K562 (cell line): ENCODE data around the gene ST6GALNAC6. TPM values are rescaled to one million over a fixed set of nuclear protein-coding genes. Genes with fewer than 3 reads are reported as not detected.

ENCODE experiments used
- CEBPB ChIP-seq: fragments of 450-650 bp; IDR thresholded peaks from 2 replicates; pipeline ENCODE4 v1.6.1; 2016; ENCODE audit warnings: missing genetic modification characterization, missing compliant biosample characterization
- NFIX ChIP-seq: fragments of 250-450 bp; sonication (Bioruptor Pico); IDR thresholded peaks from 2 replicates; pipeline ENCODE4 v1.4.0; 2020; ENCODE audit warnings: low read depth, mild to moderate bottlenecking, moderate library complexity
- NR2F6 ChIP-seq: fragments of 450-650 bp; formaldehyde crosslinking; IDR thresholded peaks from 2 replicates; pipeline ENCODE4 v1.4.0; 2020; ENCODE audit warnings: mild to moderate bottlenecking
- POLR2H ChIP-seq: IDR thresholded peaks from 2 replicates; pipeline ENCODE4 v1.6.1; 2016; ENCODE audit warnings: missing genetic modification characterization, low read depth, mild to moderate bottlenecking, control low read depth, missing compliant biosample characterization, moderate library complexity
- PYGO2 ChIP-seq: fragments of 450-650 bp; IDR thresholded peaks from 2 replicates; pipeline ENCODE4 v1.6.1; 2016; ENCODE audit warnings: mild to moderate bottlenecking, missing genetic modification characterization, moderate library complexity, missing compliant biosample characterization
- SMARCE1 ChIP-seq: fragments of 450-650 bp; IDR thresholded peaks from 2 replicates; pipeline ENCODE4 v1.7.1; 2016; ENCODE audit warnings: mild to moderate bottlenecking
- ZBTB1 ChIP-seq: sonication (generic); formaldehyde crosslinking; IDR thresholded peaks from 2 replicates; pipeline ENCODE4 v1.8.1; 2023; ENCODE audit warnings: missing genetic modification reagents, low read depth, mild to moderate bottlenecking, borderline replicate concordance
- ZNF12 ChIP-seq: sonication (generic); formaldehyde crosslinking; IDR thresholded peaks from 2 replicates; pipeline ENCODE4 v1.4.0; 2020; ENCODE audit warnings: mild to moderate bottlenecking, missing genetic modification reagents
- ZNF668 ChIP-seq: fragments of 250-450 bp; sonication (Bioruptor Pico); IDR thresholded peaks from 2 replicates; pipeline ENCODE4 v1.8.0; 2022; ENCODE audit warnings: mild to moderate bottlenecking, inconsistent platforms
- ZNF717 ChIP-seq: fragments of 250-450 bp; sonication (Bioruptor Pico); IDR thresholded peaks from 2 replicates; pipeline ENCODE4 v1.5.0; 2021
- polyA plus RNA-seq, 8 experiments: library from polyadenylated mRNA; depleted of rRNA in 4 of 8; stranded (reverse) in 5 of 8; unstranded in 3 of 8; fragments of >200 nt; fragmentation: Nextera tagmentation in 2 of 8; fragmentation: Illumina TruSeq in 1 of 8; extraction: Ambion mirVana in 2 of 8; extraction: Trizol in 1 of 8; gene quantifications; 2 replicates each; pipeline versions ENCODE4 v1.2.1 to v1.2.3, GENCODE V29; 2011 to 2014; ENCODE audit warnings: inconsistent platforms in 1 of 8, missing spikeins in 1 of 8
- total RNA-seq, 7 experiments: library from RNA; depleted of rRNA in 6 of 7; stranded (reverse); fragments of >200 nt in 6 of 7; fragmentation: Illumina TruSeq in 2 of 7; extraction: Trizol in 2 of 7; gene quantifications; 2 replicates each; pipeline versions ENCODE4 v1.2.1 to v1.2.3, GENCODE V29; 2011 to 2021; ENCODE audit warnings: low replicate concordance in 1 of 7
- TF ChIP-seq, protein P1 (sequence below): fragments of 250-450 bp; sonication (Bioruptor Pico); IDR thresholded peaks from 2 replicates; pipeline ENCODE4 v1.4.0; 2020
- TF ChIP-seq, protein P2 (sequence below): sonication (generic); formaldehyde crosslinking; IDR thresholded peaks from 2 replicates; pipeline ENCODE4 v1.8.1; 2023; ENCODE audit warnings: missing genetic modification reagents, mild to moderate bottlenecking, borderline replicate concordance
- TF ChIP-seq, protein P3 (sequence below): fragments of 250-450 bp; sonication (Bioruptor Pico); IDR thresholded peaks from 2 replicates; pipeline ENCODE4 v1.8.0; 2022; ENCODE audit warnings: moderate library complexity, mild to moderate bottlenecking, inconsistent platforms
- TF ChIP-seq, protein P4 (sequence below): fragments of 250-450 bp; sonication (Bioruptor Pico); IDR thresholded peaks from 2 replicates; pipeline ENCODE4 v1.8.0; 2021; ENCODE audit warnings: moderate library complexity, mild to moderate bottlenecking, inconsistent platforms

The ST6GALNAC6 gene
- total and polyA plus RNA-seq, 9 of the 15 experiments (the other 6 are each of a cell fraction or from before 2014, with no cell fraction given): 0.13 to 23.0 (median 14.5) TPM

DNA sequence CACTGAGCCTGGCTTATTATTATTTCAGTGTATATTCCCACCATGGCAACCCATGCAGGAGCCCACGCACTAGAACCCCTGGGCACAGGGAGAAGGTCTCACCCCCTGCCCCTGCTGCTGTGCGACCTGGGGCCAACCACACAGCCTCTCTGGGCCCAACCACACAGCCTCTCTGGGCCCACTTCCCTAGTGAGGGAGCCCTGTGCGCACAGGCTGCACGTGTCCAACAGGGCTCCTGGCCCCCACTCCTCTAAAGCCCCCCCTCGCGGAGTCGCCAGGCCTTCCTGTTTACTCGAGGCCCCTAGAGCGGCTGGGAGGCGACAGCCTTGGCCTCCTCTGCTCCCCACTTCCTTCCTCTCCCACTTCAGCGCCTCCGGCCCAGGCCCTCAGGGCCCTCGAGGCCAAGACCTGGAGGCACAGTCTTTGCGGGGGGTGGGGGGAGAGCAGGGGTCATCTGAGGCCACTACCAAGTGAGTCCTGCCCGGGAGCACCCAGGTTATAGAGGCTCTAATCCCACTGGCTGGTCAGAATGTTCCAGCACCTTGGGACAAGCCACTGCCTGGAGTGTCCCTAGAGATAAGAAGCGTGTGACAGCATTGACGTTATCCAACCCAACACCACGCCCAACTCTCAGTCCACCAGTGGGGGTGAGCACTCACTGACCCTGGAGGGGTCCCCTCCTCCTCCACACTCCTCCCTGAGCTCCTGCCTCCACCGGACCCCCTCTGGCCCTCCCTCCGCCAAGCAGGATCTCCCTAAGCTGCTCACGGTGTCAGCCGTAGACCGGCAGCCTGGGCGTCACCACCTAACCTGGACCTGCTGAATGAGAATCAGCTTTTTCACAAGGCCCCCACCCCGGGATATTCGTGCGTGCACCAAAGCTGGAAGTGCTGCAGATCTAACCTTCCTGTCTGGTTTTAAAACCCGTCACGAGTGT is 37.1 kb downstream of the ST6GALNAC6 start (continued):
- TF ChIP-seq, protein P1, sequence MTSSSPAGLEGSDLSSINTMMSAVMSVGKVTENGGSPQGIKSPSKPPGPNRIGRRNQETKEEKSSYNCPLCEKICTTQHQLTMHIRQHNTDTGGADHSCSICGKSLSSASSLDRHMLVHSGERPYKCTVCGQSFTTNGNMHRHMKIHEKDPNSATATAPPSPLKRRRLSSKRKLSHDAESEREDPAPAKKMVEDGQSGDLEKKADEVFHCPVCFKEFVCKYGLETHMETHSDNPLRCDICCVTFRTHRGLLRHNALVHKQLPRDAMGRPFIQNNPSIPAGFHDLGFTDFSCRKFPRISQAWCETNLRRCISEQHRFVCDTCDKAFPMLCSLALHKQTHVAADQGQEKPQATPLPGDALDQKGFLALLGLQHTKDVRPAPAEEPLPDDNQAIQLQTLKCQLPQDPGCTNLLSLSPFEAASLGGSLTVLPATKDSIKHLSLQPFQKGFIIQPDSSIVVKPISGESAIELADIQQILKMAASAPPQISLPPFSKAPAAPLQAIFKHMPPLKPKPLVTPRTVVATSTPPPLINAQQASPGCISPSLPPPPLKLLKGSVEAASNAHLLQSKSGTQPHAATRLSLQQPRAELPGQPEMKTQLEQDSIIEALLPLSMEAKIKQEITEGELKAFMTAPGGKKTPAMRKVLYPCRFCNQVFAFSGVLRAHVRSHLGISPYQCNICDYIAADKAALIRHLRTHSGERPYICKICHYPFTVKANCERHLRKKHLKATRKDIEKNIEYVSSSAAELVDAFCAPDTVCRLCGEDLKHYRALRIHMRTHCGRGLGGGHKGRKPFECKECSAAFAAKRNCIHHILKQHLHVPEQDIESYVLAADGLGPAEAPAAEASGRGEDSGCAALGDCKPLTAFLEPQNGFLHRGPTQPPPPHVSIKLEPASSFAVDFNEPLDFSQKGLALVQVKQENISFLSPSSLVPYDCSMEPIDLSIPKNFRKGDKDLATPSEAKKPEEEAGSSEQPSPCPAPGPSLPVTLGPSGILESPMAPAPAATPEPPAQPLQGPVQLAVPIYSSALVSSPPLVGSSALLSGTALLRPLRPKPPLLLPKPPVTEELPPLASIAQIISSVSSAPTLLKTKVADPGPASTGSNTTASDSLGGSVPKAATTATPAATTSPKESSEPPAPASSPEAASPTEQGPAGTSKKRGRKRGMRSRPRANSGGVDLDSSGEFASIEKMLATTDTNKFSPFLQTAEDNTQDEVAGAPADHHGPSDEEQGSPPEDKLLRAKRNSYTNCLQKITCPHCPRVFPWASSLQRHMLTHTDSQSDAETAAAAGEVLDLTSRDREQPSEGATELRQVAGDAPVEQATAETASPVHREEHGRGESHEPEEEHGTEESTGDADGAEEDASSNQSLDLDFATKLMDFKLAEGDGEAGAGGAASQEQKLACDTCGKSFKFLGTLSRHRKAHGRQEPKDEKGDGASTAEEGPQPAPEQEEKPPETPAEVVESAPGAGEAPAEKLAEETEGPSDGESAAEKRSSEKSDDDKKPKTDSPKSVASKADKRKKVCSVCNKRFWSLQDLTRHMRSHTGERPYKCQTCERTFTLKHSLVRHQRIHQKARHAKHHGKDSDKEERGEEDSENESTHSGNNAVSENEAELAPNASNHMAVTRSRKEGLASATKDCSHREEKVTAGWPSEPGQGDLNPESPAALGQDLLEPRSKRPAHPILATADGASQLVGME (CRISPR knock-in tag): no peak
- no peak for TF ChIP-seq ZNF12 (CRISPR knock-in tag)
- TF ChIP-seq POLR2H (tag): no peak
- TF ChIP-seq ZNF668 (CRISPR knock-in tag): 0 out of 2 replicates have a peak, but pooled peaks have one; percentile 4
- TF ChIP-seq ZBTB1: no peak; the same call in 1 of the 2 replicates
- TF ChIP-seq ZNF717 (CRISPR knock-in tag): no peak
- TF ChIP-seq, protein P2, sequence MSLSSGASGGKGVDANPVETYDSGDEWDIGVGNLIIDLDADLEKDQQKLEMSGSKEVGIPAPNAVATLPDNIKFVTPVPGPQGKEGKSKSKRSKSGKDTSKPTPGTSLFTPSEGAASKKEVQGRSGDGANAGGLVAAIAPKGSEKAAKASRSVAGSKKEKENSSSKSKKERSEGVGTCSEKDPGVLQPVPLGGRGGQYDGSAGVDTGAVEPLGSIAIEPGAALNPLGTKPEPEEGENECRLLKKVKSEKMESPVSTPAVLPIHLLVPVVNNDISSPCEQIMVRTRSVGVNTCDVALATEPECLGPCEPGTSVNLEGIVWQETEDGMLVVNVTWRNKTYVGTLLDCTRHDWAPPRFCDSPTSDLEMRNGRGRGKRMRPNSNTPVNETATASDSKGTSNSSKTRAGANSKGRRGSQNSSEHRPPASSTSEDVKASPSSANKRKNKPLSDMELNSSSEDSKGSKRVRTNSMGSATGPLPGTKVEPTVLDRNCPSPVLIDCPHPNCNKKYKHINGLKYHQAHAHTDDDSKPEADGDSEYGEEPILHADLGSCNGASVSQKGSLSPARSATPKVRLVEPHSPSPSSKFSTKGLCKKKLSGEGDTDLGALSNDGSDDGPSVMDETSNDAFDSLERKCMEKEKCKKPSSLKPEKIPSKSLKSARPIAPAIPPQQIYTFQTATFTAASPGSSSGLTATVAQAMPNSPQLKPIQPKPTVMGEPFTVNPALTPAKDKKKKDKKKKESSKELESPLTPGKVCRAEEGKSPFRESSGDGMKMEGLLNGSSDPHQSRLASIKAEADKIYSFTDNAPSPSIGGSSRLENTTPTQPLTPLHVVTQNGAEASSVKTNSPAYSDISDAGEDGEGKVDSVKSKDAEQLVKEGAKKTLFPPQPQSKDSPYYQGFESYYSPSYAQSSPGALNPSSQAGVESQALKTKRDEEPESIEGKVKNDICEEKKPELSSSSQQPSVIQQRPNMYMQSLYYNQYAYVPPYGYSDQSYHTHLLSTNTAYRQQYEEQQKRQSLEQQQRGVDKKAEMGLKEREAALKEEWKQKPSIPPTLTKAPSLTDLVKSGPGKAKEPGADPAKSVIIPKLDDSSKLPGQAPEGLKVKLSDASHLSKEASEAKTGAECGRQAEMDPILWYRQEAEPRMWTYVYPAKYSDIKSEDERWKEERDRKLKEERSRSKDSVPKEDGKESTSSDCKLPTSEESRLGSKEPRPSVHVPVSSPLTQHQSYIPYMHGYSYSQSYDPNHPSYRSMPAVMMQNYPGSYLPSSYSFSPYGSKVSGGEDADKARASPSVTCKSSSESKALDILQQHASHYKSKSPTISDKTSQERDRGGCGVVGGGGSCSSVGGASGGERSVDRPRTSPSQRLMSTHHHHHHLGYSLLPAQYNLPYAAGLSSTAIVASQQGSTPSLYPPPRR: no peak
- TF ChIP-seq, protein P3, sequence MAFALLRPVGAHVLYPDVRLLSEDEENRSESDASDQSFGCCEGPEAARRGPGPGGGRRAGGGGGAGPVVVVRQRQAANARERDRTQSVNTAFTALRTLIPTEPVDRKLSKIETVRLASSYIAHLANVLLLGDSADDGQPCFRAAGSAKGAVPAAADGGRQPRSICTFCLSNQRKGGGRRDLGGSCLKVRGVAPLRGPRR (CRISPR knock-in tag): peak; percentile 73; the same call in 1 of the 2 replicates
- TF ChIP-seq PYGO2 (tag): 0 out of 2 replicates have a peak, but pooled peaks have one; percentile 9
- peak; percentile 84 for TF ChIP-seq SMARCE1
- TF ChIP-seq, protein P4, sequence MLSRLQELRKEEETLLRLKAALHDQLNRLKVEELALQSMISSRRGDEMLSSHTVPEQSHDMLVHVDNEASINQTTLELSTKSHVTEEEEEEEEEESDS: no peak
- TF ChIP-seq NFIX (CRISPR knock-in tag): no peak
- TF ChIP-seq NR2F6: no peak
- no peak for TF ChIP-seq CEBPB (tag)
